ENCODE data around the gene FBXW7. TPM values are rescaled to one million over a fixed set of nuclear protein-coding genes. Genes with fewer than 3 reads are reported as not detected.

Gene FBXW7
- total RNA-seq, 1 donor from 2014 or later, result 47.2 TPM

DNA sequence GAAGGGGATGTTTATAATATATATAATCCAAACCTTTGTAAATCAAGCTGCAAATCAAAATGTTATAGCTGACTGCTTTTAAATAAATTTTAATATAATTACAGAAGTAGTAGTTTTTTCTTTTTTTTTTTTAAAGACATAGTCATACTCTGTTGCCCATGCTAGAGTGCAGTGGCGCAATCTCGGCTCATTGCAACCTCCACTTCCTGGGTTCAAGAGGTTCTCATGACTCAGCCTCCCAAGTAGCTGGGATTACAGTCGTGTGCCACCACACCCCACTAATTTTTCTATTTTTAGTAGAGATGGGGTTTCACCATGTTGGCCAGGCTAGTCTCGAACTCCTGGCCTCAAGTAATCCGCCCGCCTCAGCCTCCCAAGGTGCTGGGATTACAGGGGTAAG, 178.7 kb downstream of the FBXW7 start:
- Histone ChIP-seq H3K27me3 (no peaks in the 10 kb centered on the region), H3K4me1 (peaks cover 6% of the 10 kb centered on the region), H3K36me3 (no peaks in the 10 kb centered on the region), H3K9me3 (no peaks in the 10 kb centered on the region), H3K27ac (no peak overlapping the region), H3K4me3 (no peak overlapping the region)
- TF ChIP-seq, protein P1, sequence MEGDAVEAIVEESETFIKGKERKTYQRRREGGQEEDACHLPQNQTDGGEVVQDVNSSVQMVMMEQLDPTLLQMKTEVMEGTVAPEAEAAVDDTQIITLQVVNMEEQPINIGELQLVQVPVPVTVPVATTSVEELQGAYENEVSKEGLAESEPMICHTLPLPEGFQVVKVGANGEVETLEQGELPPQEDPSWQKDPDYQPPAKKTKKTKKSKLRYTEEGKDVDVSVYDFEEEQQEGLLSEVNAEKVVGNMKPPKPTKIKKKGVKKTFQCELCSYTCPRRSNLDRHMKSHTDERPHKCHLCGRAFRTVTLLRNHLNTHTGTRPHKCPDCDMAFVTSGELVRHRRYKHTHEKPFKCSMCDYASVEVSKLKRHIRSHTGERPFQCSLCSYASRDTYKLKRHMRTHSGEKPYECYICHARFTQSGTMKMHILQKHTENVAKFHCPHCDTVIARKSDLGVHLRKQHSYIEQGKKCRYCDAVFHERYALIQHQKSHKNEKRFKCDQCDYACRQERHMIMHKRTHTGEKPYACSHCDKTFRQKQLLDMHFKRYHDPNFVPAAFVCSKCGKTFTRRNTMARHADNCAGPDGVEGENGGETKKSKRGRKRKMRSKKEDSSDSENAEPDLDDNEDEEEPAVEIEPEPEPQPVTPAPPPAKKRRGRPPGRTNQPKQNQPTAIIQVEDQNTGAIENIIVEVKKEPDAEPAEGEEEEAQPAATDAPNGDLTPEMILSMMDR (IDR thresholded peaks at IDR 0.05), result no peak
- ATAC-seq (no peak), DNase-seq (peak; percentile 62)
- intact Hi-C loops (cut with DNase I), result no loop called here

DNA sequence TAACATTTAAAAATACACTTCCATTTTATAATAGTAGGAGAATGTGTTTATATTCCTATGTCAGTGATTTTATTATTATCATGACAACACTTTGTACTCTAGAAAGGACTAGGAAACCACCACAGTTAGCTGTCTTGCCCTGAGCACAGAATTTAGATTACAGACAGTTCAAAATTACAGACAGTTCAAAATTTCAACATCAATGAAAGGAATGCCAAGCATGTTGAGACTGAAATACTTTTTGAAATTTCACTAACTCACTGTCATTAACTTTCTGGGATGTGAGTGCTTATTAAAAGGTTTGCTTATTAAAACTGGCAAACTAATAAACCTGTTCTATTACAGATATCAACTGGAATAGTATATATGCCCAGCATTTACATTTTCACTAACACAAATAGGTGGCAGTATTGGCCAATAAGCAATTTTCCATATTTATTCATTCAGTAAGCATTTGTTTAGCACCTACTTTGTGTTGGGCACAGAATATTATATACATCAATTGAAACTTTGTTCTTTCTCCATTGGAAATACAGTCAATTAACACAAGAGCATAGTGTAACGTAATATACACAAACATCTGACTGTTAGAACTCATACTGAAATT, 179.4 kb downstream of the FBXW7 start:
- Histone ChIP-seq H3K27me3 (no peaks in the 10 kb centered on the region), H3K27ac (no peak overlapping the region), H3K4me1 (peaks cover 6% of the 10 kb centered on the region), H3K9me3 (no peaks in the 10 kb centered on the region), H3K36me3 (no peaks in the 10 kb centered on the region), H3K4me3 (no peak overlapping the region)
- TF ChIP-seq, protein P1 (IDR thresholded peaks at IDR 0.05), result no peak
- DNase-seq, result no peak
- no peak for ATAC-seq
- intact Hi-C loops (cut with DNase I), result no loop called here

DNA sequence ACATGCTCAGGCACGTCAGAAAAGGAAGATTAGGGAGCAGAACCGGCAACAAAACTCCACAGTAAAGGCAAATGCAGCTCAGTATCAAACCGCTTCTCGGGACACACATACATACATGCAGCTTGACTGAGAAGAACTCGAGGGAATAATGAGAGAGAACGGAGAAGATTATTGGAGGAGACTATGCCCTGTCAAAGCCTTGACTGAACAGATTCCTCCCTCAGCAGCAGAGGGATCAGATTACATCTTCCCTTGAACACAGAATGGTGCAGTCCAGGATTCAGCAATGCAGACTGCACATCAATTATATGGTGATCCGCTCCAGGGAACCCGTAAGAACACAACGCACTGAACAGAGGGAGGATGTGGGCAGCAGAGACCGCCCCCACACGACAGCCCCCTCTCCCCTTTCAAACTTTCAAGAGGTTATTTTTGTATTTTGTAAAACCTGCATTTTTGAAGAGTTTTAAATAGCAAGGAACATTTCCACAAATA, 183.2 kb downstream of the FBXW7 start:
- H3K27ac ChIP-seq, result no peak overlapping the region
- H3K27me3 ChIP-seq, result no peaks in the 10 kb centered on the region
- peak; percentile 94 for ATAC-seq
- no peak for DNase-seq
- TF ChIP-seq, protein P1 (IDR thresholded peaks at IDR 0.05), result no peak
- intact Hi-C loops (cut with DNase I), result no loop called here
- peaks cover 6% of the 10 kb centered on the region for H3K4me1 ChIP-seq
- H3K36me3 ChIP-seq, result no peaks in the 10 kb centered on the region
- H3K4me3 ChIP-seq, result peak overlapping the region; percentile 44
- H3K9me3 ChIP-seq, result no peaks in the 10 kb centered on the region

DNA sequence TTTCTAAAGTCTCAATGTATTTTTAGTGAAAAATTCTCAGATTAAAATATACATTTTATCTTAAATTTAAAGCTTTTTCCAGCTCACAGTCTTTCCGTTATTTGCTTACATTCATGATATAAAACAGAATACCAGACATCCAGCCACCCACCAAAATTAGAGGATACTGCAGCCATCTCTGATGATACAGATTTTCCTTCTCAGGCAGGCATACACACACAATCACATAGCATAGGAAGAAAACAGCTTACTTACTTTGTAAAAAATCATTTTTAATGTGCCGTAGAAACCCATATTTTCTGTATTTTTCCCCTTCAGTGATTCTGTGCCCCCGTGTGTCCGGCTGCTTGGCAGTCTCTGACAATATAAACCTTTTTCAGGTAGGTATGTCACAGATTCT, 183.7 kb downstream of the FBXW7 start:
- H3K4me1 ChIP-seq, result peaks cover 6% of the 10 kb centered on the region
- DNase-seq (no peak), ATAC-seq (no peak)
- H3K36me3 ChIP-seq, result no peaks in the 10 kb centered on the region
- no peaks in the 10 kb centered on the region for H3K9me3 ChIP-seq
- TF ChIP-seq, protein P1 (IDR thresholded peaks at IDR 0.05), result no peak
- peak overlapping the region; percentile 44 for H3K4me3 ChIP-seq
- no peaks in the 10 kb centered on the region for H3K27me3 ChIP-seq
- intact Hi-C loops (cut with DNase I), result no loop called here
- H3K27ac ChIP-seq, result peak overlapping the region; percentile 8

DNA sequence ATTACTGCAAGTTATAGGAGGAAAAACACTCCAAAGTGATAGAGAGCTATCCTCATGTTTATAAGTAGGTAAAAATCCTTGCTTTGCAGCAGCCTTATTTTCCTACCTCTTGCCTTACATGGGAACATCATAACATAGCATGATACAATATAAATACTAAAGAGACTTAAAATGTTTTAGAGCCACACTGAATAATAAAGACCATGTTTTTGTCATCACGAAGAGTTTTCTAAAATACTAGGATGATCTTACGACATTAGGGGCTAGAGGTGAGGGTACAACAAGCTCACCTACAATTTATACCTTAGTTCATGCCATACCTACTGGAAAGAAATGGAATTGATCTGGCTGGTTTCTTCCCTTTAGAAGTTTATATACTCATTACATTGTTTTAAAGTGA, 184.8 kb downstream of the FBXW7 start:
- Histone ChIP-seq H3K27ac (no peak overlapping the region), H3K9me3 (no peaks in the 10 kb centered on the region), H3K4me1 (no peaks in the 10 kb centered on the region), H3K4me3 (peak overlapping the region; percentile 44), H3K36me3 (peaks cover 9% of the 10 kb centered on the region), H3K27me3 (no peaks in the 10 kb centered on the region)
- intact Hi-C loops (cut with DNase I), result no loop called here
- TF ChIP-seq, protein P1 (IDR thresholded peaks at IDR 0.05), result no peak
- DNase-seq (no peak), ATAC-seq (no peak)

DNA sequence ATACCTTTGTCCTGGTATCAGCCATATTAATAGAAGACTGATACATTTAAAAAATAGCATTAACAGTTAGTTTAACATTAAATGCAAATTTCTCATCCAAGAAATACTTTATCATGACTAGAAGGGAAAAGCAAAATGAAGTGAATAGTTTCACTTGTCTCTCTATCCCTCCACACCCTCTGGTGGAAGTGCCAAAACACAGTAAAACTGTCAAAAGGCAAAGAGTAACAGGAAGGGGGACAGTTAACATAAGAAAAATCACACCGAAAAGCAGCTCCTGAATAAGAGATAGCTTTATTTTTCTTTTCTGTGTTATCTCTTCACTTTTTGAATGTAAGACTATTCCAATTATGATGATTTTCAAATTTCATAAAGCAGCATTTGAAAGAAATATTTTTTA, 187.2 kb downstream of the FBXW7 start:
- Histone ChIP-seq H3K4me3 (no peak overlapping the region), H3K27me3 (no peaks in the 10 kb centered on the region), H3K36me3 (peaks cover 14% of the 10 kb centered on the region), H3K4me1 (no peaks in the 10 kb centered on the region), H3K9me3 (no peaks in the 10 kb centered on the region), H3K27ac (no peak overlapping the region)
- no peak for ATAC-seq
- TF ChIP-seq, protein P1 (IDR thresholded peaks at IDR 0.05), result no peak
- DNase-seq, result no peak
- intact Hi-C loops (cut with DNase I), result no loop called here

Measured in upper lobe of right lung (tissue), 1 donor.